Left ventricle myocardium superior (tissue), 1 donor: ENCODE measurements around the gene PAK4. TPM values are rescaled to one million over a fixed set of nuclear protein-coding genes. Genes with fewer than 3 reads are reported as not detected.
A peak's percentile ranks its signal among the peaks of the same experiment; 100 is the strongest.
"Not testable (repeated sequence)": the region's sequence is repeated elsewhere in the genome, so short reads cannot be mapped to it uniquely, and the experiment has no call there.

Source experiments
- ATAC-seq: fragments of 200-7000 bp; cut with Tn5 transposase; one replicate; pipeline ENCODE4 v1.9.1; 2020; ENCODE audit warnings: mild to moderate bottlenecking, moderate library complexity
- DNase-seq: peaks from one replicate; pipeline ENCODE4 v3.0.0-alpha.2; 2020
- intact Hi-C: fragments of 100-400 bp; cut with micrococcal nuclease; formaldehyde crosslinking; loops from one replicate; pipeline ENCODE4 v1.11.0; 2022
- long read RNA-seq: library from polyadenylated mRNA; unstranded; transcript quantifications from one replicate; pipeline ENCODE4 v2.0.0, GENCODE V29; 2021
- total RNA-seq: library from RNA; stranded (reverse); fragmentation: NEBNext Ultra II Directional; extraction: Animal tissue kit (Norgen Biotek cat#: 25700); gene quantifications from one replicate; pipeline ENCODE4 v1.2.1, GENCODE V29; 2021
- donor health status: DM: no; HTN: yes; CAD: no; lungs with severe emphysema.

PAK4 gene
- total RNA-seq, result 17.4 TPM
- long read RNA-seq, partial matches to known transcripts, result 2 of 10 reads
- long read RNA-seq, other reads (novel, unspliced or antisense), result 5 of 10 reads

- DNase-seq (peak; percentile 98), ATAC-seq (peak; percentile 99)
- intact Hi-C loops, result no loop called here
Observed at GRCh38 chr19:39125554-39126311, at the start of gene PAK4. PAK4 (plus strand) TSS chr19:39125786; CDS start chr19:39169554, 43,768 bp downstream.

DNA sequence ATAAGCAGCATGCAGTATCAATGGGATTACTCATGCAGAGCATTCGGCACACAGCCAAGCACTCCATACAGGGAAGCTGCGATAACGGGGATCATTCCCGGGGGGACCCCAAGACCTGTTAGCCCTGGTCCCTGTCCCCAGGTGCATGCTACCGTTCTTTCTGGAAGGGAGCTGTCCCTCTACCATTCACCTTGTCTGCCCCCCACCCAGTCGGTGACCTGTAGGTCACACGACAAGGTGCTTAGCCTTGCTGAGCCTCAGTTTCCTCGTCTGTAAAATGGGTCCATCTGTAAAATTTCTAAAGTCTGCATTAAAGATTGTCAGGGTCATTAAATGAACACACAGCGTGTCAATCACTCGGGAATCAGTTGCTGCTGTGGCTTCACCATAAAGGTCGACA is 48.3 kb upstream of the PAK4 start:
- no peak for ATAC-seq
- intact Hi-C loops, result no loop called here
- no peak for DNase-seq

GRCh38 chr19:39078436-39079200 is 47.0 kb upstream of the PAK4 start:
- ATAC-seq (no peak), DNase-seq (no peak)
- intact Hi-C loops, result no loop called here

GRCh38 chr19:39080431-39080830 is 45.2 kb upstream of the PAK4 start:
- ATAC-seq (no peak), DNase-seq (no peak)
- intact Hi-C loops, result no loop called here

DNA sequence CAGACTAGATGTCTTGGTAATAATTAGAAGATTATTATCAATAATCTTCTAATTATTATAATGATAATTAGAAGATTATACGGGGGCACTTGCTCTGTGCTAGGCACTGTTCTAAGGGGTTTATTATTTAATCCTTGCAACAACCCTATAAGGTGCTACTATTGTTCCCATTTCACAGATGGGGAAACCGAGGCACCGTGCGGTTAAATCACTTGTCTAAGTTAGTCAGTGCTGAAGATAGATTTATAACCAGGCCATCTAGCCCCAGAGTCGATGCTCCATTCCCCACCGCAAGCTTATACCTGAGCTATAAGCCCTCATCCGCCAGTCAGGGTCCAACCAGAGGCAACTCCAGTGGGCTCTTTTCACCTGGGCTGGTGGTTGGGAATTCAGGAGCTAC is 43.4 kb upstream of the PAK4 start:
- ATAC-seq (no peak), DNase-seq (no peak)
- intact Hi-C loops, result no loop called here

DNA sequence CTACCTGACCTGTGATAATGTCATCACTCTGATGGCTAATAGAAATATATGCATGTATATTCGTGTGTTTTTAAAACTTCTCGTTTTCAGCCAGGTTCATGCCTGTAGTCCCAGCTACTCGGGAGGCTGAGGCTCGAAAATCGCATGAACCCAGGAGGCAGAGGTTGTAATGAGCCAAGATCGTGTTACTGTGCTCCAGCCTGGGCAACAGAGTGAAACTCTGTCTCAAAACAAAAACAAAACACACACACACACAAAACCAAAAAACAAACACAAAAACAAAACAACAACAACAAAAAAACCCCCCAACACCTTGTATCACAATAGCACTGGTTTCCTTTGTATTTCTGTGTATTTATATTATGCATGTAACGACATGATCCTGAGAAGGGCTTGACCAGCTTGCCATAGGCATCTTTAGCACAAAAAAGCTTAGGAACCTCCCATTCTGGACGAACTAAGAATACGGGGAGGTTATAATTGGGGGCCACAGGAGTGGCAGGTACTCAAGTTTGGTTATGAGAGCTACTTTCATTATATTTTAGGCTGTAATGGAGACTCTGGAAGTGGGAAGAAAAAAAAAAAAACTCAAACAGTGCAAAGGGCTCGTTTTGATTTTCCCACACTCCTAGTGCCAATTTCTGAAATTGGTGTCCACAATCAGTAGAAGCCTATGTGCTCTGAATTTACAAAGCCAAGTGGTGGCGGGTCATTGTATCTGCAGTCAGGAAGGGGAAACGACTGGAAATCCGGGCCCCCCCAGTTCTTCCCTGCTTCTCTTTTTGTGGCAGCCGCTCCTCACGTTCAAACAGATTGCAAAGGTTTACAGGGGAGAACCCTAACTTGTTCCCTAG is 42.6 kb upstream of the PAK4 start:
- DNase-seq, result no peak
- ATAC-seq, result no peak
- intact Hi-C loops, result no loop called here

- DNase-seq, result no peak
- intact Hi-C loops, result no loop called here
- ATAC-seq, result no peak
Observed at GRCh38 chr19:39083599-39083982, 42.0 kb upstream of the PAK4 start.

GRCh38 chr19:39083983-39084731 is 41.4 kb upstream of the PAK4 start, which contains the start of gene ACP7:
ACP7 (plus strand) TSS chr19:39084368; CDS start chr19:39085270, 902 bp downstream.
- DNase-seq, result no peak
- no peak for ATAC-seq
- intact Hi-C loops, result no loop called here

- ATAC-seq, result no peak
- intact Hi-C loops, result no loop called here
- no peak for DNase-seq
Observed at GRCh38 chr19:39084732-39085080, 40.9 kb upstream of the PAK4 start.

DNA sequence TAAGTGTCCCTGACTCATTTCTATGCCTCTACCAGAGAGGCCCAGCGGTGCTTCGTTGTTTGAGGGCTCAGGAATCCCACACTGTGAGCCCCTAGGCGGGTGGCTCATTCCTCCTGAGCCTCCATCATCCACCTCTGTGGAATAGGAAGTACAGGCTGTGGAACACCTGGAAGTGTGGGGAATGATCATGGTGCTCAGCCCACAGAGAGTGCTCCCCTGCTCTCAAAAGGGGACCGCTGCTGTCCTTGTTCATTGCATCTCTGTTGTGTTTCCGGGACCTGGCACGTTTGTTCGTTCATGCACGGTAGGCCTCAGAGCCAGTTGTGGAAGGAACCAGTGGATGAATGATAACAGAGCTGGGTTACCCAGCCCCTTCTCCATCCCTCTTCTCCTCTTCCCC is 40.2 kb upstream of the PAK4 start:
- no peak for DNase-seq
- intact Hi-C loops, result no loop called here
- ATAC-seq, result no peak

DNA sequence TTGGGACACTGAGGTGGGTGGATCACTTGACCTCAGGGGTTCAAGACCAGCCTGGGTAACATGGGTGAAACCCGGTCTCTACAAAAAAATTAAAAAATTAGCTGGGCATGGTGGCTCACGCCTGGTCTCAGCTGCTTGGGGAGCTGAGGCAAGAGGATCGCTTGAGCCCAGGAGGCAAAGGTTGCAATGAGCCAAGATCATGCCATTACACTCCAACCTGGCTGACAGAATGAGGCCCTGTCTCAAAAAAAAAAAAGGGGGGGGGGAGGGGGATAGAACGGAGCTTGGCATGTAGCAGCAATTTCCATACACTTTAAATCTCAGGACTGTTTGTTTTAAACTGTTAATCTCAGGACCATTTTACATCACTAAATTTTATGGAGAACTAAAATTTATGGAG is 39.2 kb upstream of the PAK4 start:
- intact Hi-C loops, result no loop called here
- DNase-seq (no peak), ATAC-seq (no peak)

GRCh38 chr19:39087907-39088686 is 37.5 kb upstream of the PAK4 start:
- ATAC-seq, result no peak
- intact Hi-C loops, result no loop called here
- no peak for DNase-seq

DNA sequence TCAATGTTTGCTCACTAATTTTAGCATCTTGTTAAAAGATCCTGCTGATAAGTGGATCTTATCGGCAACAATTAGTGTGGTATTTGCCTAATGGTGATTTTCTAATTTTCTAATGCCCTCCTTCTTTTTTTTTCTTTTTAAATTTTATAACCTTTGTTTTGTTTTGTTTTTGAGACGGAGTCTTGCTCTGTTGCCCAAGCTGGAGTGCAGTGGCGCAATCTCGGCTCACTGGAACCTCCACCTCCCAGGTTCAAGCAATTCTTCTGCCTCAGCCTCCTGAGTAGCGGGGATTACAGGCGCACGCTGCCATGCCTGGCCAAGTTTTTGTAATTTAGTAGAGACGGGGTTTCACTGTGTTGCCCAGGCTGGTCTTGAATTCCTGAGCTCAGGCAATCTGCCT is 35.6 kb upstream of the PAK4 start:
- ATAC-seq, DNase-seq, intact Hi-C loops: not testable (repeated sequence)

DNA sequence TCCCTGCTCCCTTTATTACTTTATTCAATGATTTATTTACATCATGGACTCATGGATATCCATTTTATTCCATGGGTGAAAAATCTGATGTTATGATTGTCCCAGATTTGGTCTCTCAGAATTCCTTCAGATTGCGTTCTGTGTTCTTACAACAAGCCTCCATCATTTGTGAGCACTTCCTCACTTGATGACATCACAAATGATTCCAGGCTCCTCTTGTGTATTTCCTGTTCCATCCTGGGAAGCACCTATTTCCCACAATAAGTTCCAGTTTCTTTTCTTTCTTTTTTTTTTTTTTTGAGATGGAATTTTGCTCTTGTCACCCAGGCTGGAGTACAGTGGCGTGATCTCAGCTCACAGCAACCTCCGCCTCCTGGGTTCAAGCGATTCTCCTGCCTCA is 34.7 kb upstream of the PAK4 start:
- DNase-seq, result no peak
- no peak for ATAC-seq
- intact Hi-C loops, result no loop called here

DNA sequence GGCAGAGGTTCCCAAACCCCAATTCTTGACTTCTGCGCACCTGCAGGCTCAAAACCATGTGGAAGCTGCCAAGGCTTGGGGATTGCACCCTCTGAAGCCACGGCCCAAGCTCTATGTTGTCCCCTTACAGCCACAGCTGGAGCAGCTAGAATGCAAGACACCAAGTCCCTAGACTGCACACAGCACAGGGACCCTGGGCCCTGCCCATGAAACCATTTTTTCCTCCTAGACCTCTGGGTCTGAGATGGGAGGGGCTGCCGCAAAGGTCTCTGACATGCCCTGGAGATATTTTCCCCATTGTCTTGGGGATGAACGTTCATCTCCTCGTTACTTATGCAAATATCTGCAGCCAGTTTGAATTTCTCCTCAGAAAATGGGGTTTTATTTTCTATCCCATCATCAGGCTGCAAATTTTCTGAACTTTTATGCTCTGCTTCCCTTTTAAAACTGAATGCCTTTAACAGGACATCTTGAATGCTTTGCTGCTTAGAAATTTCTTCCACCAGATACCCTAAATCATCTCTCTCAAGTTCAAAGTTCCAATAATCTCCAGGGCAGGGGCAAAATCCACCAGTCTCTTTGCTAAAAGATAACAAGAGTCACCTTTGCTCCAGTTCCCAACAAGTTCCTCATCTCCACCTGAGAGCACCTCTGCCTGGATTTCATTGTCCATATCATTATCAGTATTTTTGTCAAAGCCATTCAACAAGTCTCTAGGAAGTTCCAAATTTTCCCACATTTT is 29.6 kb upstream of the PAK4 start:
- DNase-seq, intact Hi-C loops, ATAC-seq: not testable (repeated sequence)

DNA sequence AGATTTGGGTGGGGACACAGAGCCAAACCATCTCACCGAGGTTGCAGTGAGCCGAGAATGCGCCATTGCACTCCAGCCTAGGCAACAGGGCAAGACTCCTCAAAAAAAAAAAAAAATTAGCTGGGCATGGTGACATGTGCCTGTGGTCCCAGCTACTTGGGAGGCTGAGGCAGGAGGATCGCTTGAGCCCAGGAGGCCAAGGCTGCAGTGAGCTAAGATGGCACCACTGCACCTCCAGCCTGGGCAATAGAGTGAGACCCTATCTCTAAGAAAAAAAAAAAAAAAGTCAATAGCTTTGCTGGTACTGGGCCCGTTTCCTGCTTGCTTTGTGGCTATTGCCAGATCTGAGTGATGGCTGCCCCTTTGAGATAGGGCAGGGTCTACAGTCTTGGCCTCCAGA is 28.3 kb upstream of the PAK4 start:
- intact Hi-C loops, result no loop called here
- ATAC-seq (no peak), DNase-seq (no peak)

GRCh38 chr19:39097721-39098120 is 27.9 kb upstream of the PAK4 start:
- ATAC-seq (no peak), DNase-seq (no peak)
- intact Hi-C loops, result no loop called here
